Thoracic aorta (tissue), 2 donors: ENCODE measurements around the gene AUTS2. TPM values are rescaled to one million over a fixed set of nuclear protein-coding genes. Genes with fewer than 3 reads are reported as not detected.

ENCODE experiments used
- ATAC-seq: fragments of 150-250 bp; one replicate; pipeline ENCODE4 v1.8.0; 2017; ENCODE audit warnings: low read depth; ENCODE audit not compliant: insufficient number of reproducible peaks, low FRiP score
- DNase-seq: peaks from one replicate; pipeline ENCODE4 v3.0.0-alpha.2; 2020; ENCODE audit warnings: low spot score
- H3K27ac ChIP-seq, 2 donors: fragments of 200-600 bp; sonication (generic); 1 replicate in 1 of 2; 2 replicates in 1 of 2; pipeline ENCODE4 v1.5.1; 2016; ENCODE audit warnings: mild to moderate bottlenecking in 2 of 2, moderate library complexity in 2 of 2
- H3K27me3 ChIP-seq: fragments of 200-600 bp; sonication (generic); replicated peaks from 2 replicates; pipeline ENCODE4 v1.6.0; 2016; ENCODE audit warnings: mild to moderate bottlenecking; ENCODE audit not compliant: insufficient read depth
- H3K36me3 ChIP-seq: fragments of 200-600 bp; sonication (generic); one replicate; pipeline ENCODE4 v1.5.1; 2016
- H3K4me1 ChIP-seq, 2 donors: fragments of 200-600 bp; sonication (generic); 1 replicate in 1 of 2; 2 replicates in 1 of 2; pipeline versions ENCODE4 v1.5.1 to v1.6.0; 2016; ENCODE audit warnings: low read depth in 2 of 2, mild to moderate bottlenecking in 1 of 2; ENCODE audit not compliant: control insufficient read depth in 1 of 2
- H3K4me3 ChIP-seq: fragments of 200-600 bp; sonication (generic); 2 replicates; pipeline ENCODE4 v1.5.1; 2016; ENCODE audit warnings: mild to moderate bottlenecking
- H3K9me3 ChIP-seq: fragments of 200-600 bp; sonication (generic); 2 replicates; pipeline ENCODE4 v1.5.1; 2016
- CTCF ChIP-seq: fragments of 200-600 bp; sonication (generic); IDR thresholded peaks from one replicate; pipeline ENCODE4 v1.5.1; 2019; ENCODE audit warnings: antibody characterized with exemption
- total RNA-seq, 2 donors: library from RNA; depleted of rRNA; stranded (reverse); fragments of >200 nt; gene quantifications; one replicate each; pipeline versions ENCODE4 v1.1.0 to v1.2.3, GENCODE V29; 2016

AUTS2 gene
- total RNA-seq, 2 donors from 2014 or later, result 49.4 to 101 TPM

- ATAC-seq (no peak), DNase-seq (no peak)
- Histone ChIP-seq H3K27me3 (no peaks in the 10 kb centered on the region), H3K9me3 (no peaks in the 10 kb centered on the region), H3K36me3 (no peaks in the 10 kb centered on the region), H3K27ac (no peak overlapping the region), H3K4me1 (no peaks in the 10 kb centered on the region), H3K4me3 (no peak overlapping the region)
- no peak for TF ChIP-seq CTCF
These were observed 642.6 kb downstream of the AUTS2 start for GRCh38 chr7:70240873-70241272.

- H3K9me3 ChIP-seq, result no peaks in the 10 kb centered on the region
- no peaks in the 10 kb centered on the region for H3K36me3 ChIP-seq
- TF ChIP-seq CTCF, result no peak
- H3K27me3 ChIP-seq, result no peaks in the 10 kb centered on the region
- H3K4me3 ChIP-seq, result no peak overlapping the region
- no peaks in the 10 kb centered on the region for H3K4me1 ChIP-seq
- H3K27ac ChIP-seq, result no peak overlapping the region
- DNase-seq, result no peak
- ATAC-seq, result no peak
These were observed 643.4 kb downstream of the AUTS2 start for GRCh38 chr7:70241536-70242175.

GRCh38 chr7:70242826-70243225, 644.6 kb downstream of the AUTS2 start:
- ATAC-seq, result no peak
- H3K27ac ChIP-seq, result no peak overlapping the region
- no peak for DNase-seq
- no peaks in the 10 kb centered on the region for H3K27me3 ChIP-seq
- TF ChIP-seq CTCF, result no peak
- H3K4me1 ChIP-seq, result no peaks in the 10 kb centered on the region
- H3K9me3 ChIP-seq, result no peaks in the 10 kb centered on the region
- no peaks in the 10 kb centered on the region for H3K36me3 ChIP-seq
- no peak overlapping the region for H3K4me3 ChIP-seq

- Histone ChIP-seq H3K27me3 (no peaks in the 10 kb centered on the region), H3K9me3 (no peaks in the 10 kb centered on the region)
- TF ChIP-seq CTCF, result no peak
These were observed 645.2 kb downstream of the AUTS2 start for GRCh38 chr7:70243443-70243842.

GRCh38 chr7:70257921-70258320, 659.6 kb downstream of the AUTS2 start:
- DNase-seq (no peak), ATAC-seq (no peak)
- no peaks in the 10 kb centered on the region for H3K9me3 ChIP-seq
- no peak for TF ChIP-seq CTCF
- H3K4me3 ChIP-seq, result no peak overlapping the region
- no peaks in the 10 kb centered on the region for H3K27me3 ChIP-seq
- H3K4me1 ChIP-seq, result peaks cover 3 to 16% of the 10 kb centered on the region in 2 donors
- no peak overlapping the region for H3K27ac ChIP-seq
- H3K36me3 ChIP-seq, result no peaks in the 10 kb centered on the region

More at GRCh38 chr7:70243443-70243842, 645.2 kb downstream of the AUTS2 start:
- H3K4me1 ChIP-seq, result no peaks in the 10 kb centered on the region
- H3K36me3 ChIP-seq, result no peaks in the 10 kb centered on the region
- ATAC-seq (no peak), DNase-seq (no peak)
- H3K27ac ChIP-seq, result no peak overlapping the region
- no peak overlapping the region for H3K4me3 ChIP-seq
